Measurements from ENCODE around the gene GOLPH3. TPM values are rescaled to one million over a fixed set of nuclear protein-coding genes. Genes with fewer than 3 reads are reported as not detected.

GOLPH3 gene
- total RNA-seq, 6 experiments from 2014 or later = 86.3 to 97.0 (median 93.8) TPM

DNA sequence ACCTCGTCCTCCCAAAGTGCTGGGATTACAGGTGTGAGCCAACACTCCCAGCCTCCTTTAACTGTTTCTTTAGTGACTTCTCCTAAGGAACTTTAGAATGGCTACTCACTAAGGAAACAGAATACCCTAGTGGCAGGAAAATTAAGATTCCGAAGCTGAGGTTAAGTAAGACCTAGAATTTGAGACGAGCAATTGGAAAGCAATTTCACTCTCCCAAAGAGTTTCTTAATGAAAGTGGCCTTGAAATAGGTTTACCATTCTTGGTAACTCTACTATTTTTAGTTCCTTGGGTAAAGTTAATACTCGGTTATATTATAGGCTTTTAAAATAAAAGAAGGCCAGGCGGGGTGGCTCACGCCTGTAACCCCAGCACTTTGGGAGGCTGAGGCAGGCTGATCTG, 22.9 kb upstream of the GOLPH3 start:
- Mint-ChIP-seq H3K27me3 (ENCODE audit: insufficient read depth) (no peaks in the 10 kb centered on the region), H3K4me3 (no peak overlapping the region), H3K27ac (no peak overlapping the region), H3K36me3 (ENCODE audit: low read depth) (no peaks in the 10 kb centered on the region), H3K9me3 (no peaks in the 10 kb centered on the region), H3K4me1 (ENCODE audit: low read depth) (peaks cover 37% of the 10 kb centered on the region)
- TF ChIP-seq, protein P1, sequence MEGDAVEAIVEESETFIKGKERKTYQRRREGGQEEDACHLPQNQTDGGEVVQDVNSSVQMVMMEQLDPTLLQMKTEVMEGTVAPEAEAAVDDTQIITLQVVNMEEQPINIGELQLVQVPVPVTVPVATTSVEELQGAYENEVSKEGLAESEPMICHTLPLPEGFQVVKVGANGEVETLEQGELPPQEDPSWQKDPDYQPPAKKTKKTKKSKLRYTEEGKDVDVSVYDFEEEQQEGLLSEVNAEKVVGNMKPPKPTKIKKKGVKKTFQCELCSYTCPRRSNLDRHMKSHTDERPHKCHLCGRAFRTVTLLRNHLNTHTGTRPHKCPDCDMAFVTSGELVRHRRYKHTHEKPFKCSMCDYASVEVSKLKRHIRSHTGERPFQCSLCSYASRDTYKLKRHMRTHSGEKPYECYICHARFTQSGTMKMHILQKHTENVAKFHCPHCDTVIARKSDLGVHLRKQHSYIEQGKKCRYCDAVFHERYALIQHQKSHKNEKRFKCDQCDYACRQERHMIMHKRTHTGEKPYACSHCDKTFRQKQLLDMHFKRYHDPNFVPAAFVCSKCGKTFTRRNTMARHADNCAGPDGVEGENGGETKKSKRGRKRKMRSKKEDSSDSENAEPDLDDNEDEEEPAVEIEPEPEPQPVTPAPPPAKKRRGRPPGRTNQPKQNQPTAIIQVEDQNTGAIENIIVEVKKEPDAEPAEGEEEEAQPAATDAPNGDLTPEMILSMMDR (IDR thresholded peaks at IDR 0.05) = 0 out of 2 replicates have a peak, but pooled peaks have one; percentile 23
- no peak for DNase-seq

DNA sequence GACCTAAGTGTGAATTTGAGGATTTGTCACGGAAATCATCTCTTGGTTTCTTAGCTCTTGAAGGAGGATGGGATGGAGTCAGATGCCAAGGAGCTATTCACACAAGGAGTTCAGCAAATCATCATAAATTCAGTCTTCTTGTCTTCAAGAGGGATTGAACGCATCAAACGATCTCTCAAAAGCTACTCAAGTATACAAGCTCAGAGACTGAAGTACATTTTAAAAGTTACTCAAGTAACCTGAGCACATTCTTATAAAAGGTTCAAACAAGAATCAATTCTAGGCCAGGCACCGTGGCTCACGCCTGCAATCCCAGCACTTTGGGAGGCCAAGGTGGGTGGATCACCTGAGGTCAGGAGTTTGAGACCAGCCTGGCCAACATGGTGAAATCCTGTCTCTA, 21.1 kb upstream of the GOLPH3 start:
- Mint-ChIP-seq H3K27ac (no peak overlapping the region), H3K4me3 (no peak overlapping the region), H3K4me1 (ENCODE audit: low read depth) (peaks cover 22% of the 10 kb centered on the region), H3K9me3 (no peaks in the 10 kb centered on the region), H3K36me3 (ENCODE audit: low read depth) (no peaks in the 10 kb centered on the region), H3K27me3 (ENCODE audit: insufficient read depth) (no peaks in the 10 kb centered on the region)
- no peak for DNase-seq
- TF ChIP-seq, protein P1 (IDR thresholded peaks at IDR 0.05) = no peak

DNA sequence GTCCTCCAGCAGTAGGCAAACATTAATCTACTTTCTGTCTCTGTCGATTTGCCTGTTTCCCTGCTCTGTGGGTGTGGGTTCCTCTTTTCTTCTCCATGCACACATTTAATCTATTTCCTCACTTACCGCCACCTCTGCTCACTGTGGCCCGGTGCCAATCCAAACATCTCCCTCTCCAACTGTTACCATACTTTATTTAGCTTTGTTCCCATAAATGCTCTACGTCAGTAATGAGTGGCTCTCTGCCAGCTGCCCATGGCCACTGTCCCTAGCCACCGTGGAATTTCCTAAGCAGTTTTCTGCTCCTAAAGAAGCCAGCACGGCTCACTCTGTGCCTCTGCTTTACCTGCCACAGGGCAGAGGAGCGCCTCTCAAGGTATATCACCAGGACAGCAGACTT, 19.5 kb upstream of the GOLPH3 start:
- H3K27me3 Mint-ChIP-seq (ENCODE audit: insufficient read depth) = no peaks in the 10 kb centered on the region
- TF ChIP-seq, protein P1 (IDR thresholded peaks at IDR 0.05) = no peak
- H3K4me1 Mint-ChIP-seq (ENCODE audit: low read depth) = peaks cover 17% of the 10 kb centered on the region
- no peak overlapping the region for H3K27ac Mint-ChIP-seq
- DNase-seq = peak; percentile 37
- no peaks in the 10 kb centered on the region for H3K36me3 Mint-ChIP-seq (ENCODE audit: low read depth)
- no peaks in the 10 kb centered on the region for H3K9me3 Mint-ChIP-seq
- peak overlapping the region; percentile 42 for H3K4me3 Mint-ChIP-seq

DNA sequence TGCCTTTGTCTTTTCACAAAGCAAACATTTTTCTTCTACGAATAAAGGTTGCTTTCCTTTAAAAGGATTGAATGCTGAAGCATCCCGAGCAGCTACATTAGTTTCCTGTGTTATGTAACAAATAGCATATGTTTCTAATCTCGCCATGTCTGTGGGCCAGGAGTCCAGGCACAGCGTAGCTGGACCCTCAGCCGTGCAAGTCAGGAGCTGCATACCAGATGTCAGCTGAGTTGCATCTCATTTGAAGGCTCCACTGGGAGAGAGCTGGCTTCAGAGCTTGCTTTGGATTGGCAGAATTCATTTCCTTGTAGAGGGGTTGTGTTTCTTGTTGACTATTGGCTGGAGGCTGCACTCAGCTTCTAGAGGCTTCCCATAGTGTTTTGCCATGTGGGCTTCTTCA, 16.0 kb upstream of the GOLPH3 start:
- Mint-ChIP-seq H3K4me1 (ENCODE audit: low read depth) (peaks cover 17% of the 10 kb centered on the region), H3K27me3 (ENCODE audit: insufficient read depth) (no peaks in the 10 kb centered on the region; the same call in 1 of the 2 replicates), H3K27ac (no peak overlapping the region), H3K36me3 (ENCODE audit: low read depth) (no peaks in the 10 kb centered on the region; the same call in 1 of the 2 replicates), H3K9me3 (peaks cover 7% of the 10 kb centered on the region), H3K4me3 (no peak overlapping the region)
- DNase-seq = no peak
- TF ChIP-seq, protein P1 (IDR thresholded peaks at IDR 0.05) = no peak

DNA sequence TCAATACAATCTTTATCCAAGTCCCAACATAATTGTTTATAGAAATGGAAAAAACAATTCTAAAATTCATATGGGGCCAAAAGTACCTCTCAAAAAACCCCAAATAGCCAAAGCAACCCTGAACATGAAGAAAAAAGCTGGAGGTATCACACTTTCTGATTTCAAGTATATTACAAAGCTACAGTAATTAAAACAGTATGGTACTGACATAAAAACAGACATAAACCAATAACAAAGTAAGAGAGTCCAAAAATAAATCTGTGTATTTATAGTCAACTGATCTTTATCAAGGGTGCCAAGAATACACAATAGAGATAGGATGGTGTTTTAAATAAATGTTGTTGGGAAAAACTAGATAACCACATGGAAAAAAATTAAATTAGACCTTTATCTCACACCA, 13.6 kb upstream of the GOLPH3 start:
- Mint-ChIP-seq H3K4me1 (ENCODE audit: low read depth) (peaks cover 5% of the 10 kb centered on the region; the same call in 1 of the 2 replicates), H3K27ac (no peak overlapping the region), H3K36me3 (ENCODE audit: low read depth) (no peaks in the 10 kb centered on the region; the same call in 1 of the 2 replicates), H3K9me3 (peaks cover 7% of the 10 kb centered on the region), H3K4me3 (no peak overlapping the region), H3K27me3 (ENCODE audit: insufficient read depth) (no peaks in the 10 kb centered on the region; the same call in 1 of the 2 replicates)
- DNase-seq = no peak
- TF ChIP-seq, protein P1 (IDR thresholded peaks at IDR 0.05) = no peak
